Renal pelvis (tissue), 4 donors: ENCODE results near the gene PLA2G4E. TPM values are rescaled to one million over a fixed set of nuclear protein-coding genes. Genes with fewer than 3 reads are reported as not detected.

Experiments
- DNase-seq: peaks from one replicate; pipeline ENCODE4 v3.0.0-alpha.2; 2013
- polyA plus RNA-seq, 3 donors: library from polyadenylated mRNA; unstranded; fragments of 120-200 nt; gene quantifications; one replicate each; pipeline ENCODE4 v1.2.1, GENCODE V29; 2013; ENCODE audit not compliant: insufficient read length in 3 of 3

Gene PLA2G4E
- polyA plus RNA-seq, 3 donors, result 0.04 TPM; not detected in 2

DNA sequence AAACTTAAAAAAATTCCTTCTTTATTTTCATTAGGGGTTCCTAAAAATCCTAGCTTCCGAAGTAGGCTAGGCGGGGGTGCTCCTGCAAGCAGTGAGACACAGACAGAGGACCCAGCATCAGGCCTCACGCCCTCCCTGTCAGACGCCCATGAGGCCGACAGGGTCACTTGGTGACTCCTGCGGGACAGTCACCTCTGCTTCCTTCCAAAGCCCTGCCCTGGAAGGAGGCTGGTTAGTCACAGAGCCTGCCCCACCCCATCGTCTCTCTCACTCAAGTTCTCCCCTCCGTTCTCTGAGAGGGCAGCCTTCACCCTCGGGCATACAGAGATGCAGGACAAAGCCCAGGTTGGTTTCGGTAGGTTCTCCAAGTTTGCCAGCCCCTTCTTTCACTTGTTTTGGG lies 87.1 kb downstream of the PLA2G4E start:
- no peak for DNase-seq

DNA sequence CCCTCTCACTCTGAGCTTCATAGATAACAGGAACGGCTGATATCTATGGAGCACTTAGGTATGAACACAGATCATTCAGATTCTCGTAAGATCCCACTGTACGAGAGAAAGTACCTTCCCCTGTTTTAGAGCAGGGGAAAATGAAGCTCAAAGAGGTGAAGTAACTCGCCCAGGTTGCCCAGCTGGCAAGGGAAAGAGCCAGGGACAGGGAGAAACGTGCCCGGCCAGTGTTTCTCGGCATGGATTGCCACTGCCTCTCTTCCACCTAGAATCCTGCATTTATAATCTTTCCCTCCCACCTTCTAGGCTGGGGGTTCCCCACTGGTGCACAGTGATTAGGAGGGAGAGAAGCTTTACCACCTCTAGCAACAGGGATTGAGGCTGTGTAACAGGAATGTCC lies 87.5 kb downstream of the PLA2G4E start:
- no peak for DNase-seq

GRCh38 chr15:41932511-41933289 lies 88.1 kb downstream of the PLA2G4E start:
- no peak for DNase-seq

DNA sequence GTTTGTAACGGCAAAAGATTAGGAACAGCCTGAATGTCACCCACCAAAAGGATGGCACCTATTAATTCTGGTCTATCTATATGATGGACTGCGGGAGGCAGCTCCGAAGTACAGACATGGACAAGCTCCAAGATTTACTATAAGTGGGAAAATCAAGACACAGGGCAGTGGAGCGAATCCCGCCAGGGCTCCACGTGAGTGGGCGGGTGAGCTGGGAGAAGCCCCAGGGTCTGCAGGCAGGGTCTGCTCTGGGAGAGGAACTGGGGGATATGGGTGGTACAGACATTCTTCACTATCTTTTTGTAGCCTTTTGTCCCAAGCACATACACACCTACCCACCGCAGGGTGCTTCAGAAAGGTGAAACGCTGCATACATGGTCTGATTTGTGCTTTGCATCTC lies 88.7 kb downstream of the PLA2G4E start:
- DNase-seq, result no peak

Other genes starting within 250 kb of the PLA2G4E start
- 10 to 100 TPM; 11.7 to 19.8 (median 19.2) TPM for gene MAPKBP1, start 246.6 kb downstream of the PLA2G4E start, polyA plus RNA-seq
- gene JMJD7, start 192.9 kb downstream of the PLA2G4E start, polyA plus RNA-seq, result 10 to 100 TPM in 2 of 3 donors, 1 to 10 TPM in 1; 10.0 to 15.3 (median 15.2) TPM
- 10 to 100 TPM in 2 of 3 donors, 1 to 10 TPM in 1; 7.2 to 21.2 (median 16.4) TPM for gene PLA2G4B, start 182.2 kb downstream of the PLA2G4E start, polyA plus RNA-seq
- gene SPTBN5, start 127.0 kb downstream of the PLA2G4E start, polyA plus RNA-seq, result 1 to 10 TPM; 2.7 to 3.0 (median 2.9) TPM
- gene EHD4, start 48.5 kb downstream of the PLA2G4E start, polyA plus RNA-seq, result 10 to 100 TPM; 16.8 to 18.7 (median 17.5) TPM
- under 1 TPM; 0.04 to 0.22 (median 0.07) TPM for gene PLA2G4D, start 73.5 kb upstream of the PLA2G4E start, polyA plus RNA-seq
- 10 to 100 TPM; 24.5 to 37.4 (median 35.3) TPM for gene PLA2G4F, start 135.6 kb upstream of the PLA2G4E start, polyA plus RNA-seq
- 10 to 100 TPM; 58.1 to 88.5 (median 83.8) TPM for gene VPS39, start 187.3 kb upstream of the PLA2G4E start, polyA plus RNA-seq